Colonic mucosa (tissue), 4 donors: ENCODE results near the gene ERICH3. TPM values are rescaled to one million over a fixed set of nuclear protein-coding genes. Genes with fewer than 3 reads are reported as not detected.

ENCODE experiments used
- DNase-seq: peaks from one replicate; pipeline ENCODE4 v3.0.0-alpha.2; 2020
- H3K27ac ChIP-seq: fragments of 200-600 bp; one replicate; pipeline ENCODE4 v1.8.0; 2021
- H3K27me3 ChIP-seq: fragments of 200-600 bp; one replicate; pipeline ENCODE4 v1.8.0; 2021
- H3K36me3 ChIP-seq: fragments of 200-600 bp; one replicate; pipeline ENCODE4 v1.8.0; 2021
- H3K4me1 ChIP-seq: fragments of 200-600 bp; one replicate; pipeline ENCODE4 v1.8.0; 2021; ENCODE audit warnings: mild to moderate bottlenecking
- H3K4me3 ChIP-seq: fragments of 200-600 bp; one replicate; pipeline ENCODE4 v1.8.0; 2021
- H3K9ac ChIP-seq, 2 donors: one replicate each; pipeline ENCODE4 v1.7.0; 2013; ENCODE audit warnings: control low read depth in 2 of 2, low read depth in 2 of 2, low read length in 2 of 2
- H3K9me3 ChIP-seq: fragments of 200-600 bp; one replicate; pipeline ENCODE4 v1.8.0; 2021
- CTCF ChIP-seq: fragments of 200-600 bp; IDR thresholded peaks from one replicate; pipeline ENCODE4 v1.8.0; 2022; ENCODE audit warnings: antibody characterized with exemption, mild to moderate bottlenecking
- intact Hi-C: fragments of 100-400 bp; cut with DNase I; formaldehyde crosslinking; loops from one replicate; pipeline ENCODE4 v1.14.1; 2022
- total RNA-seq, 2 donors: library from RNA; stranded (reverse); fragmentation: NEBNext Ultra II Directional in 1 of 2; extraction: Animal tissue kit (Norgen Biotek cat#: 25700) in 1 of 2; gene quantifications; one replicate each; pipeline ENCODE4 v1.2.1, GENCODE V29; 2021
- donor health status: healthy.
- donor health status: DM: no; HTN: no; CAD: no.
- donor health status: DM: no; HTN: no; CAD: no.

Gene ERICH3
- total RNA-seq, 2 donors from 2014 or later = 0.16 TPM; not detected in 1

GRCh38 chr1:74590288-74590687 lies 83.3 kb downstream of the ERICH3 start:
- Histone ChIP-seq H3K27me3 (no peaks in the 10 kb centered on the region), H3K9me3 (no peaks in the 10 kb centered on the region), H3K27ac (no peak overlapping the region), H3K9ac (no peak overlapping the region), H3K4me3 (no peak overlapping the region), H3K4me1 (no peaks in the 10 kb centered on the region), H3K36me3 (no peaks in the 10 kb centered on the region)
- TF ChIP-seq CTCF = no peak
- intact Hi-C loops = no loop called here
- no peak for DNase-seq

- no peak for TF ChIP-seq CTCF
- intact Hi-C loops = no loop called here
- Histone ChIP-seq H3K4me1 (no peaks in the 10 kb centered on the region), H3K9me3 (no peaks in the 10 kb centered on the region), H3K27me3 (no peaks in the 10 kb centered on the region), H3K9ac (no peak overlapping the region), H3K27ac (no peak overlapping the region), H3K4me3 (no peak overlapping the region), H3K36me3 (no peaks in the 10 kb centered on the region)
- DNase-seq = no peak
Observed at GRCh38 chr1:74587888-74588287, 85.7 kb downstream of the ERICH3 start.

- H3K9ac ChIP-seq = no peak overlapping the region
- intact Hi-C loops = no loop called here
- no peaks in the 10 kb centered on the region for H3K36me3 ChIP-seq
- no peak for TF ChIP-seq CTCF
- H3K27me3 ChIP-seq = no peaks in the 10 kb centered on the region
- DNase-seq = no peak
- H3K9me3 ChIP-seq = no peaks in the 10 kb centered on the region
- H3K27ac ChIP-seq = no peak overlapping the region
- no peaks in the 10 kb centered on the region for H3K4me1 ChIP-seq
- H3K4me3 ChIP-seq = no peak overlapping the region
Observed at GRCh38 chr1:74586253-74586897, 87.2 kb downstream of the ERICH3 start.

GRCh38 chr1:74584185-74584584 lies 89.4 kb downstream of the ERICH3 start:
- H3K9ac ChIP-seq = no peak overlapping the region
- H3K36me3 ChIP-seq = no peaks in the 10 kb centered on the region
- no peak for TF ChIP-seq CTCF
- no peaks in the 10 kb centered on the region for H3K9me3 ChIP-seq
- intact Hi-C loops = no loop called here
- H3K4me3 ChIP-seq = no peak overlapping the region
- H3K4me1 ChIP-seq = no peaks in the 10 kb centered on the region
- no peaks in the 10 kb centered on the region for H3K27me3 ChIP-seq
- DNase-seq = no peak
- H3K27ac ChIP-seq = no peak overlapping the region

GRCh38 chr1:74583397-74583796 lies 90.2 kb downstream of the ERICH3 start:
- no peak for DNase-seq
- Histone ChIP-seq H3K36me3 (no peaks in the 10 kb centered on the region), H3K4me1 (no peaks in the 10 kb centered on the region), H3K27me3 (no peaks in the 10 kb centered on the region), H3K27ac (no peak overlapping the region), H3K4me3 (no peak overlapping the region), H3K9me3 (no peaks in the 10 kb centered on the region), H3K9ac (no peak overlapping the region)
- intact Hi-C loops = no loop called here
- TF ChIP-seq CTCF = no peak
